Hypothalamus (tissue), 51 donors: ENCODE results near the gene GAL3ST1.
"Not testable (repeated sequence)": the region's sequence is repeated elsewhere in the genome, so short reads cannot be mapped to it uniquely, and the experiment has no call there.

Experiments used
- DNase-seq, 51 donors: peaks; one replicate each; lab custom pipeline; 2025; lab: John Stamatoyannopoulos, UW

Gene GAL3ST1

GRCh38 chr22:30567277-30567676, 7.2 kb downstream of the GAL3ST1 start:
- not testable (repeated sequence) for DNase-seq

DNA sequence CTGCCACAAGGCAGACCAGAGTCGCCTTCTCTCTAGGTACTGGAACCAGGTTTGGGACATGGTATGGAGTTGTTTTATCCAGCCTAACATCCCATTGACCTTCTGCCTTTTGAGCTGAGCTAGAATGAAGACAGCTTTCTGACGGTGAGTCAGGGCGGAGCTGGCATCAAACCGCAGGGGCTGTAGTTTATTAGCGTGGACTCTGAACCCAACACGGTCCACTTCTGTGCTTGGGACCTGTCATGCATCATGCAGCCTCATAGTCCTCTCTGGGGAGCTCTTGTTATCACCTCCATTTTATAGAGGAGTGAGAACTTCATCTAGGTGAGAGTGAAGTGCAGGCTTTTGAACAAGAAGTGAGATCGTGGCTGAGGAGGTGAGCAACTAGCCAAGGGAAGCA, 8.3 kb downstream of the GAL3ST1 start:
- no peak for DNase-seq

DNA sequence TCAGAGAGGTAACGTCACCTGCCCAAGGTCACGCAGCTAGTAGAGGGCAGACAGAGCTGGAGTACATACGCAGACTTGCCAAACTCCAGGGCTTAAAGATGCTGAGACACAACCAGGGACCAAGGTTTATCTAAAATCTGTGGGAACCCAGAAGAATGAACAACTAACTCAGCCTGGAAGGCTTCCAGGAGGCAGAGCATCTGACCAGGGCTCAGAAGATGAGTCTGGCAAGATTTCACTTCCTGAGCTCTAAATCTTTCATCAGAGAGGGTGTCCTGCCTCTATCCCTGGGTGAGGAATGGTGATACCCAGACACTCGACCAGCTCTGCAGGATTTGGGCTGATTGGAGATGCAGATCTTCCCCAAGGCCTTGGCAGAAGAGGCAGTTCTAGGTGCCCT, 9.1 kb downstream of the GAL3ST1 start:
- peak in 3 of 51 donors; percentile 8 to 16 (median 10) for DNase-seq

DNA sequence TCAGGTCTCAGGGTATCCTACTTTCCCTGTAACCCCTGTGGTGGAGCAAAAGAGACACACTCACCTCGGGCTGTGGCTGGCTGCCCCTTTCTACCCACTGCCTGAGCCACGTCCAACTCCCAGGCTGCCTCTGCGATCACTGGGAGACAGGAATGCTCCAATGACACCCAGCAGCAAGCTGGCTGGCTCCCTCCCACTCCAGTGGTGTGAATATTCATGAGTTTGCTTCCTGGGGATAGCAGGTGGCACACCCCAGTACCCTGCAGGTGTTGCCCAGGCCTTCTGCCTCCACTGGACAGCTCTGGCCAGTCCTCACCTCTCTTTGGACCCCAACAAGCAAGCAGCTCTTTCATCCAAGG, 9.7 kb downstream of the GAL3ST1 start:
- DNase-seq: peak in 5 of 51 donors; percentile 8 to 26 (median 14)

GRCh38 chr22:30564045-30564760, 10.3 kb downstream of the GAL3ST1 start:
- peak in 6 of 51 donors; percentile 8 to 29 (median 20) for DNase-seq

GRCh38 chr22:30562366-30562765, 12.1 kb downstream of the GAL3ST1 start:
- DNase-seq: no peak

DNA sequence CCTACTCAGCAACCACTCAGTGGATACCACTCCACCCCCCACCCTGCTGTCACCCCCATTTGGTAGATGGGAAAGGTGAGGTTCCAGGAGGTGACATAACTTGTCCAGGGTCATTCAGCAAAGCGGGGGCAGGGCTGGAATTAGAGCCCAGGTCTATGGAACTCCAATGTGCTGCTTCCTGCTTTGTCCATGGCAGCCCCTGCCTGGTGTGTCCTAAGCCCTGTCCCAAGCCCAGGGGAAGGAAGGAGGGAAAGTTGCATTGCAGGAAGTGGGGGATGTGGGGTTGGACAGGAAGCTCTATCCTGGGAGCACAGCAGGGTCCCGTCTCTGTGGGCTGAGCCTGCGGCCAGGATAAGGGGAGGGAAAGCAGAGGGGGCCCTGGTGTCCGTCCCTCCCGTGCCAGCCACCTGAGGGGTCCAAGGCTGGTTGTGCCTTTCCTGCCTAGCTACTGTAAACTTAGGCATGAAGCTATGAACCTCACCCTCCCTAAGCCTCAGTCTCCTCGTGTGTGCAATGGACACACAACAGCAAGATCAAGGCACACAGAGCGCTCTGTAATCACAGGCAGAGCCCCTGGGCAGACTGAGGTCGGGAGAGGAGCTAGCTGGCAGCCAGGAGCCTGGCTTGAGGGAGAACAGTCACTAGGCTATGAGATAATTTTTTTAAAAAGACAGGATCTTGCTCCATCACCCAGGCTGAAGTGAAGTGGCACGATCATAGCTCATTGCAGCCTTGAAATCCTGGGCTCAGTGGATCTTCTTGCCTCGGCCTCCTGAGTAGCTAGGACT, 12.9 kb downstream of the GAL3ST1 start:
- no peak for DNase-seq

DNA sequence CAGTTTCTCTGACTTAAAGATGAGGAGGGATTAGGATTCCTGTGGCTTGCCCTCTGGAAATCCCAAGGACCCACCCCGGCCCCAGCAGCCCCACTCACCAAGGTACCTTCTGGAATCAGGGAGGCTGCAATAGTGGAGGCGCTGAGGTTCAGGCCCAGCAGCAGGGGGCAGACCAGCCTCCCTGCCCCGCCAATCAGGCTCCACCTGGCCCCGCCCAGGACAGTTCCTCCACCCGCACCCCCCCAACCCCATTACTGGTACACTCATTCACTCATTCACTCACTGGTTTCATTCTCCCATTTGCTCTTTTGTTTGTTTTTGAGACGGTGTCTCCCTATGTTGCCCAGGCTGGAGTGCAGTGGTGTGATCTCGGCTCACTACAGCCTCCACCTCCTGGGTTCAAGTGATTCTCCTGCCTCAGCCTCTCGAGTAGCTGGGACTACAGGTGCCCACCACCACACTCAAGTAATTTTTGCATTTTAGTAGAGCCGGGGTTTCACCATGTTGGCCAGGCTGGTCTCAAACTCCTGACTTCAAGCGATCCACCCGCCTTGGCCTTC, 13.7 kb downstream of the GAL3ST1 start:
- DNase-seq: not testable (repeated sequence)

DNA sequence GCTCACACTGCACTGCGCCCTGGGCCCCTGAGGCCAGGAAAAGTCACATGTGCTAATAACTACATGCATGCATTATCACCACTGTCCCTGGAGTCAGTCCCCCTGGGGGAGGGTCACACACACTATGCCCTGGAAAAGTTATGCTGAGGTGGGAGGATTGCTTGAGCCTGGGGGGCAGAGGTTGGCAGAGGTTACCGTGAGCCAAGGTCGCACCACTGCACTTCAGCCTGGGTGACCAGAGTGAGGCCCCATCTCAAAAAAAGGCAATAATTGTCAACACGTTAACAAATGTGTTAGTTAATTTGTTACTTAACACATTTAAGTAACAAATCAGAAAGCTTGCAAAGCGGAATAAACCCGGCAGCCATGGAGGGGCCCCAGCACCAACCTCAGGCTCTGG, 14.6 kb downstream of the GAL3ST1 start:
- no peak for DNase-seq

DNA sequence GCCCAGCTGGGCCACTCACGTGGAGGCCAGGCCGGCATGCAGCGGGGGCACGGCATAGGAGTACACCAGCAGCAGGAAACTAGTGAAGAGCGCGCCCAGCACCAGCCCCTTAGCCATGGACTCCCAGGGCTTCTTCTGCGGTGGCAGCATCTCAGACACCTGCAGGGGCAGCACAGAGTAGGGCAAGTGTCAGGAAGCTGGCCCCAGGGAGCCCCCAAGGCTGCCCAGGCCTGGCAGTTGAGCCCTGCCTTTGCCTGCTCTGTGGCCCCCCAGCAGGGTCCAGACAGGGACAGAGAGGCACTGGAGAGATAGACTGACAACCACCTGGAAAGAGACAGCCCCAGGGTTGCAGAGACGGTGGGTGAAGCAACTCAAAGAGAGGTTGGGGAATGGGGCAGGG, 17.2 kb downstream of the GAL3ST1 start:
- DNase-seq: no peak

DNA sequence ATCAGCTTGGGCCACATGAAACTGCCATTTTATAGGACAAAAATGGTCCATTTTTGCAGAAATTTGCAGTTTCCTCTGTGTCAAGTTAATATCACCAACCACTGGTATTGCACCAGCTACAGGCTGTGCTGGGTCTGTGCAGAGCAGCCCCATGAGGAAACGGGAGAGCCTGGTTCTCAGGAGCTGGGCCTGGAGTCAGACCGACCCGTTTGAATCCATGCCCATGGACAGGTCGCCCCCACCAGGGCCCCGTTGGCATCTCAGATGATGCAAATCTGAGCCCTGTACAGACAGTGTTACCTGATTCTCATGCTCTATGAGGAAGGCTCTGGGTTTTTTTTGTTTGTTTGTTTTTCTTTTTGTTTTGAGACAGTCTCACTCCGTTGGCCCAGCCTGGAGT, 18.1 kb downstream of the GAL3ST1 start:
- no peak for DNase-seq

- no peak for DNase-seq
These were observed 18.9 kb downstream of the GAL3ST1 start for GRCh38 chr22:30555282-30556210.

DNA sequence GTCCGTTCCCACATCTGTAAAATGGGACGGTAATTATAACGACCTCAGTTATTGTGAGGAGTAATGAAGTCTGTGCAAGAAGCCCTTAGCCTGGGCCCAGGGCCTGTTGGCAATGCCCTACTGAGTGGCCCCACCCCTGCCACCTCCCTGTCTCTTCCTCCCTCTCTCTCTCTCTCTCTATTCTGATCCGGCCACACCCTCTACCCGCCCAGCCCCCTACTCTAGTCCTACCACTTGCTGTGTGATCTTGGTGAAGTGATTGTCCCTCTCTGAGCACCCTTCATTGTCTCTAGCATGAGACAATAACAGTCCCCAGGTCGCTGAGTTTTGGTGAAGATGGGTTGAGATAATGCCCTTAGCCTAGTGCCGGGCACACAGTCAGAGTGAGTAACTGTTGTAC, 20.5 kb downstream of the GAL3ST1 start:
- DNase-seq: no peak

- DNase-seq: no peak
These were observed 21.7 kb downstream of the GAL3ST1 start for GRCh38 chr22:30552719-30553118.

- DNase-seq: not testable (repeated sequence)
These were observed 22.7 kb downstream of the GAL3ST1 start for GRCh38 chr22:30551813-30552212.

- no peak for DNase-seq
These were observed 27.3 kb downstream of the GAL3ST1 start for GRCh38 chr22:30547188-30547587.

- DNase-seq: no peak
These were observed 27.8 kb downstream of the GAL3ST1 start, which contains the start of gene SEC14L6 for GRCh38 chr22:30546616-30547015. Gene SEC14L6, minus strand, starts transcription at chr22:30546741. Its CDS starts 59 bp downstream, at chr22:30546682.

DNA sequence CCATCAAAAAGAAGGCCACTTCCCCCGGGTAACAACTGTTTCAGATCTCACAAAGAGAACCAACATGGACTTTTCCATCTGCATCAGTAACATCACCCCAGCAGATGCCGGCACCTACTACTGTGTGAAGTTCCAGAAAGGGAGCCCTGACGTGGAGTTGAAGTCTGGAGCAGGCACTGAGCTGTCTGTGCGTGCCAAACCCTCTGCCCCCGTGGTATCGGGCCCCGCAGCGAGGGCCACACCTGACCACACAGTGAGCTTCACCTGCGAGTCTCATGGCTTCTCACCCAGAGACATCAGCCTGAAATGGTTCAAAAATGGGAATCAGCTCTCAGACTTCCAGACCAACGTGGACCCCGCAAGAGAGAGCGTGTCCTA, 31.7 kb downstream of the GAL3ST1 start:
- no peak for DNase-seq

GRCh38 chr22:30541961-30542810, 32.3 kb downstream of the GAL3ST1 start:
- peak in 14 of 51 donors; percentile 3 to 31 (median 18) for DNase-seq

GRCh38 chr22:30541511-30541910, 33.0 kb downstream of the GAL3ST1 start:
- DNase-seq: not testable (repeated sequence)
